ENCODE results near the gene DHRS4. TPM values are rescaled to one million over a fixed set of nuclear protein-coding genes. Genes with fewer than 3 reads are reported as not detected.

The DHRS4 gene
- total RNA-seq, 1 experiment from 2014 or later = 12.7 TPM

GRCh38 chr14:23935158-23935557 is 18.4 kb upstream of the DHRS4 start:
- Histone ChIP-seq H3K23me2 (ENCODE audit: insufficient read length, low read depth, low read length, poor library complexity, severe bottlenecking) (no peaks in the 10 kb centered on the region), H3K27me3 (ENCODE audit: insufficient read depth, low read length) (no peaks in the 10 kb centered on the region), H4K20me1 (ENCODE audit: control insufficient read depth, insufficient read depth, insufficient read length) (no peaks in the 10 kb centered on the region), H3K27ac (ENCODE audit: insufficient read length, low read depth, low read length) (no peak overlapping the region), H2BK5ac (ENCODE audit: insufficient read length, low read length) (no peak overlapping the region), H3K79me1 (ENCODE audit: insufficient read depth, low read depth, low read length, poor library complexity, severe bottlenecking) (no peaks in the 10 kb centered on the region), H2BK20ac (ENCODE audit: low read depth, low read length, poor library complexity, severe bottlenecking) (no peak overlapping the region), H2AFZ (ENCODE audit: low read length) (no peak overlapping the region), H3K4me2 (ENCODE audit: insufficient read depth, insufficient read length, low read length) (no peak overlapping the region), H3K56ac (ENCODE audit: insufficient read length, low read depth, low read length) (no peak overlapping the region), H2BK120ac (ENCODE audit: low read depth, low read length, poor library complexity, severe bottlenecking) (no peak overlapping the region), H4K8ac (replicated peaks; ENCODE audit: insufficient read length, low read depth, low read length) (no peak overlapping the region), H2BK12ac (ENCODE audit: insufficient read length, low read depth, low read length) (no peak overlapping the region), H4K5ac (ENCODE audit: insufficient read length, low read depth, low read length) (no peak overlapping the region), H3K9ac (ENCODE audit: extremely low read depth, insufficient read length, low read length) (no peak overlapping the region), H3K18ac (ENCODE audit: insufficient read length, low read depth, low read length) (no peak overlapping the region), H3K4me1 (ENCODE audit: insufficient read depth, low read length) (no peaks in the 10 kb centered on the region), H2BK15ac (ENCODE audit: low read depth, low read length) (no peak overlapping the region), H3K79me2 (ENCODE audit: insufficient read depth, low read length) (peaks cover 4% of the 10 kb centered on the region; the same call in 1 of the 2 replicates), H3T11ph (ENCODE audit: low read length) (no peak overlapping the region), H3K14ac (ENCODE audit: insufficient read depth, low read length) (no peak overlapping the region), H3K4ac (ENCODE audit: low read depth, low read length) (no peak overlapping the region), H4K91ac (ENCODE audit: insufficient read length, low read depth, low read length) (no peak overlapping the region), H3K23ac (ENCODE audit: insufficient read length, low read depth, low read length) (no peak overlapping the region), H2AK5ac (ENCODE audit: insufficient read length, low read length) (no peak overlapping the region), H3K9me3 (ENCODE audit: control insufficient read depth, low read depth, low read length) (no peaks in the 10 kb centered on the region)
- Mint-ChIP-seq H3K27me3 (ENCODE audit: low read depth) (peaks cover 8% of the 10 kb centered on the region), H3K4me3 (no peak overlapping the region), H3K27ac (no peak overlapping the region), H3K4me1 (peaks cover 3 to 4% of the 10 kb centered on the region in 2 experiments; a peak in 3 of 4 replicates), H3K9me3 (peaks cover 0 to 11% of the 10 kb centered on the region in 2 experiments; a peak in 2 of 5 replicates), H3K36me3 (ENCODE audit: insufficient read depth in 1 of 3, low read depth in 3 of 3) (peaks cover 0 to 6% (median 3%) of the 10 kb centered on the region in 3 experiments; a peak in 4 of 7 replicates)
- TF ChIP-seq CTCF (conservative IDR thresholded peaks at IDR 0.05) = no peak
- DNase-seq = no peak
- WGBS (ENCODE audit: extremely low coverage, insufficient read length, low lambda C conversion rate) = no CpG with 5 or more reads among the region's 1 CpG

Measured in H9 (cell line).